ENCODE data around the gene HIPK1.
"Not testable (repeated sequence)": the region's sequence is repeated elsewhere in the genome, so short reads cannot be mapped to it uniquely, and the experiment has no call there.

HIPK1 gene

DNA sequence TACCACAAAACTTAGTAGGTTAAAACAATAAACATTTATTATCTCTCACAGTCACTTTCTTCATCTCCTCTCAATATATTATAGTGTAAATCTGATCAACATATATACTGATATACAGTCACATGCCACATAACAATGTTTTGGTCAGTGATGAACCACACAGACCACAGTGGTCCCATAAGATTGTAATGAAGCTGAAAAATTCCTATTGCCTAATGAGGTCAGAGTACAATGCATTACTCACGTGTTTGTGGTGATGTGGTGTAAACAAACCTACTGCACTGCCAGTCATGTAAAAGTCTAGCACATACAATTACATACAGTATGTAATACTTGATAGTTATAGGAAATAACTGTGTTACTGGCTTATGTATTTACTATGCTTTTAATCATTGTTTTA lies 80.3 kb downstream of the HIPK1 start:
- no peak for DNase-seq (ENCODE audit: low read depth in 1 of 2, low spot score in 1 of 2)

DNA sequence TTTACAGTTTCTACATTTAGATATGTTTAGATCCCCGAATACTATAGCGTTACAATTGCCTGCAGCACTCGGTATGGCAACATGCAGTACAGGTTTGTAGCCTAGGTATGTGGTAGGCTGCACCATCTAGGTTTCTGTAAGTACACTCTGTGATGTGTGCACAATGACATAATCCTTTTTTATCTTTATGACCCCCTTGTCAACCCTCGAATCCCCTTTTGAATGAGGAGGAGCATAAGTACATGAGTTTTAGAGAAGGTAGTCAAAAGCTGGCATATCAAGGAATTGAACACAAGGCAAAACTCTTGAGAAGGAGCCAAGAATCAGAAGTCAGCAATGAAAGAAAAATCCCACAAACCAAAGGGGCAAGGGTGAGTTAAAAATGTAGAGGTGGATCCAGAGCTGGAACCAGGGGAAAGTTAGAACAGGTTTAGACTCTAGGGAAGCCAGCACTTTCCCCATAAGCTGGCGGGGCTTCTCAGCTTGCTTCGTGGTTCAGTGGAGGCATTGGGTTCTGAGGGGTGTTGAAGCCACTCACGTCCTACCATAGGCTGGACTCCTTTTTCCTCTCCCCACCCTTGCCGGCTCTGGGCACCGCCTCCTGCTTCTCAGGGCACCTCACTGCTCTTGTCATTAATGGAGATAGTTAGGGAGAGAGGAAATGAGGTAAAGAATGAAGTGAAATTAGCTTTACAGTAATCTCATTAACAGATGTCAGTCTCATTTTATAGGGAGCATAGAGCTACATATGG lies 81.5 kb downstream of the HIPK1 start:
- DNase-seq (ENCODE audit: low read depth in 1 of 2, low spot score in 1 of 2): no peak

- DNase-seq (ENCODE audit: low read depth in 1 of 2, low spot score in 1 of 2): no peak
Observed at GRCh38 chr1:114011796-114012195, 82.7 kb downstream of the HIPK1 start.

- no peak for DNase-seq (ENCODE audit: low read depth in 1 of 2, low spot score in 1 of 2)
Observed at GRCh38 chr1:114015075-114015474, 86.0 kb downstream of the HIPK1 start.

DNA sequence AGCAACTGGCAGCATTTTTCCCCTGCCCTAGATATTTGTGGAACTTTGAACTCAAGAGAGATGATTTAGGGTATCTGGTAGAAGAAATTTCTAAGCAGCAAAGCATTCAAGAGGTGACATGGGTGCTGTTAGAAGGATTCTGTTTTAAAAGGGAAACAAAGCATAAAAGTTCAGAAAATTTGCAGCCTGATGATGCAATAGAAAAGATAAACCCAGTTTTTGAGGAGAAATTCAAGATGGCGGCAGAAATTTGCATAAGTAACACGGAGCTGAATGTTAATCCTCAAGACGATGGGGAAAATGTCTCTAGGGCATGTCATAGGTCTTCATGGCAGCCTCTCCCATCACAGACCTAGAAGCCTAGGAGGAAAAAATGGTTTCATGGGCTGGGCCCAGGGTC lies 90.6 kb downstream of the HIPK1 start:
- not testable (repeated sequence) for DNase-seq (ENCODE audit: low read depth in 1 of 2, low spot score in 1 of 2)

DNA sequence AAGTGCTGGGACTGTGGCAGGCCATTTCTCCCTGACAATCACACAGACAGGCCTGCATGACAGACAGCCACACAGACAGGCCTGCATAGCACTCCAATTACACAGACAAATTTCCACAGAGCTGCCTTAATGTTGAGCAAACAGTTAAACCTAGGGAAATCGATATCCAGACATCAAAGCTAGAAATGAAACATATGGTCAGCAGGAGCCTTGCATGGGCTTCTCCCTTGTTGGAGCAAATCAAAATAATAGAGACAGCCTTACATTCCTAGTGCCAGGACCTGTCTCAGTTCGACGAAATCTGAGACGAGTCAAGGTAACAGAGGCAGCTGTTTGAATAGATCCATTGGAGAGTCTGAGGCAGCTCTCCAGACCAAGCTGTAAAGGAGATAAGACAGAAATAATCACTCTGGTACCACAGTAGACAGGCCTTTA lies 92.6 kb downstream of the HIPK1 start:
- DNase-seq (ENCODE audit: low read depth in 1 of 2, low spot score in 1 of 2): no peak

DNA sequence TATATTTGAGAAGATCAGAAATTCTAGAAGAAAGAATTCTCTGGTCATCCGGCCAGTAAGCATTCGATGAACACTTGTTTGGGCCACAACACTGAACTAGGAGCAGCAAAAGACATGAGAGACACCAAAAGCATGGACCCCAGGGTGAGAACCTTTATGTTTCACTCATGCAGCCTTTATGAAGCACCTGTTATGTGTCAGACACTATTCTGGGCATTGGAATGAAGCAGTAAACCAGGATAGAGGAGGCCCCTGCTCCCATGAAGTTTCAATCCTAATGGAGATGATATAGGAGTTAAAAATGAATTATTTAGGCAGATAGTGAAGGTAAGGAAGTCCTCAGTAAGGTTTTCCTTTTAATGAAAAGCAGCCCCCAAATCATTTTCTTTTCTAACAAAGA lies 93.8 kb downstream of the HIPK1 start:
- DNase-seq (ENCODE audit: low read depth in 1 of 2, low spot score in 1 of 2): no peak

DNA sequence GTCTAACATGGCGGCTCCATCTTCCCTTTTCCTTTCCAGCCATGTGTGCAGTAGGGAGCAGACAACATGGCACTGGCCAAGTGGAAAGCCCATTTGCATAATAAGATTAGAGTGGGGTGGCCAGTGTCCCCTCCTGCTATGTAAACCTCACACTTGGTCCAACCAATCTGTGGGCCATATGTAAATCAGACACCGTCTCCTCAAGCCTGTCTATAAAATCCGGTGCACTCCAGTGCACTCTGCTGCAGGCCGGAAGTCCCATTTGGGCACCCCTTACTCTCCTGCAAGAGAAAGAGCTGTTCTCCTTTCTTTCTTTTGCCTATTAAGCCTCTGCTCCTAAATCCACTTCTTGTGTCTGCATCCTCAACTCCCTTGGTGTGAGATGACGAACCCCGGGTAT lies 94.3 kb downstream of the HIPK1 start:
- no peak for DNase-seq (ENCODE audit: low read depth in 1 of 2, low spot score in 1 of 2)

DNA sequence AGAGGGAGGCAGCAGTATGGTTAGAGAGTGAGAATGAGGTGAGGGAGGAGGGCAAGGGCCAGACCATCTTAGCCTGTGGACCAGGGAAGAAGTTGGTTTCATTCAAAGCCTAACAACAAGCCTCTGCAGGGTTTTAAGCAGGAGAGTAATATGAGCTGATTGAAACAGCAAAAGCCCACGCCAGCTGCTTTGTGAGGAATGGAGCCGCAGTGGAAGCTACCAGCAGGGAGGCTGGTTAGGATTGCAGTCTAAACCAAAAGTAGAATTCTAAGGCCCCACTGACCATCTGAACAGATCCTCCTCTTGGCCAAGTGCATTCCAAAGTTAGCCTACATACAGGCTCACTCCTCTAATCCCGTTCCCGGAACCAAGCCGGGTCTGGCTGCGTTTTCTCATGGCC lies 94.9 kb downstream of the HIPK1 start:
- no peak for DNase-seq (ENCODE audit: low read depth in 1 of 2, low spot score in 1 of 2)

DNA sequence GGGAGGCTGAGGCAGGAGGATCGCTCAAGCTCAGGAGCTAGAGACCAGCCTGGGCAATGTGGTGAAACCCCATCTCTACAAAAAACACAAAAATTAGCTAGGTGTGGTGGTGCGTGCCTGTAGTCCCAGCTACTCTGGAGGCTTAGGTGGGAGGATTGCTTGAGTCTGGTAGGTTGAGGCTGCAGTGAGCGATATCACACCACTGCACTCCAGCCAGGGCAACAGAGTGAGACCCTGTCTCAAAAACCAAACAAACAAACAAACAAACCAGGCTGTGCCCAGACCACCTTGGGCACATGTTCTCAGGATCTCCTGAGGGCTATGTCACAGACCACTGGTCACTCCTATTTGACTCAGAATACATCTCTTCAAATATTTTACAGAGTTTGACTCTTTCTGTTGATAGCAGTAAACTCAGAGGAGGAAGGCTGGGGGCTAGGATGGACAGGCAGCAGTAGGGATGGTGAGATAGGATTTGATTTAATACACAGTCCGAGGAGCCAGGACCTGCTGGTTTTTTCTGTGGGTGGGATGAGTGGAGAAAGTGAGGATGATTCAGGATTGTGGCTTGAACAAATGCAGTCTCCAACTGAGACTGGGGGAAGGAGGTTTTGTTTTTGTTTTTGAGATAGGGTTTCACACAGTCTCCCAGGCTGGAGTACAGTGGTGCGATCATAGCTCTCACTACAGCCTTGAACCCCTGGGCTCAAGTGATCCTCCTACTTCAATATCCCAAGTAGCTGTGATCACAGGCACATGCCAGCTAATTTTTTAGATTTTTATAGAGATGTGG lies 96.7 kb downstream of the HIPK1 start:
- no peak for DNase-seq (ENCODE audit: low read depth in 1 of 2, low spot score in 1 of 2)

DNA sequence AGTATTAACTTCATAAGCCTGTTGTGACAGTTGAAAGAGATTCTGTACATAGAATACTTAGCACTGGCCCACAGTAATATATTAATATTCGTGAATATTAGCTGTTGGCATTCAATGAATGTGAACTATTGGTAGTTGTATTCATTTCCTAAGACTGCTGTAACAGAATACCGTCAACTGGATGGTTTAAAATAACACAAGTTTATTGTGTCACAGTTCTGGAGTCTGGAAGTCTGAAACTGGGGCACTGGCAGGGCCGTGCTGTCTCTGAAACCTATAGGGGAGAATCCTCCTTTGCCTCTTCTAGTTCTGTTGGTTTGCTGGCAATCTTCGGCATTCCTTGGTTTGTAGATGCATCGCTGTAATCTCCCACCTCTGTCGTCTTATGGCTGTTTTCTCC lies 97.7 kb downstream of the HIPK1 start:
- DNase-seq (ENCODE audit: low read depth in 1 of 2, low spot score in 1 of 2): no peak
